Measurements from ENCODE around the gene PHEX.

GRCh38 chrX:22078117-22078516 is 46.0 kb downstream of the PHEX start:
- no peak for TF ChIP-seq CTCF (IDR thresholded peaks at IDR 0.05; ENCODE audit: low read depth, low read length)
- TF ChIP-seq EZH2phosphoT487 (IDR thresholded peaks at IDR 0.05; ENCODE audit: low read depth): no peak

Measured in OCI-LY3 (cell line).